HL-60/S4 (cell line): ENCODE results near the gene STARD10.

Experiments
- in situ Hi-C: fragments of 300-500 bp; cut with MboI; formaldehyde crosslinking; loops from 2 replicates; pipeline ENCODE4 v1.14.3; 2022; ENCODE audit warnings: low sequenced_read_pairs

Gene STARD10

DNA sequence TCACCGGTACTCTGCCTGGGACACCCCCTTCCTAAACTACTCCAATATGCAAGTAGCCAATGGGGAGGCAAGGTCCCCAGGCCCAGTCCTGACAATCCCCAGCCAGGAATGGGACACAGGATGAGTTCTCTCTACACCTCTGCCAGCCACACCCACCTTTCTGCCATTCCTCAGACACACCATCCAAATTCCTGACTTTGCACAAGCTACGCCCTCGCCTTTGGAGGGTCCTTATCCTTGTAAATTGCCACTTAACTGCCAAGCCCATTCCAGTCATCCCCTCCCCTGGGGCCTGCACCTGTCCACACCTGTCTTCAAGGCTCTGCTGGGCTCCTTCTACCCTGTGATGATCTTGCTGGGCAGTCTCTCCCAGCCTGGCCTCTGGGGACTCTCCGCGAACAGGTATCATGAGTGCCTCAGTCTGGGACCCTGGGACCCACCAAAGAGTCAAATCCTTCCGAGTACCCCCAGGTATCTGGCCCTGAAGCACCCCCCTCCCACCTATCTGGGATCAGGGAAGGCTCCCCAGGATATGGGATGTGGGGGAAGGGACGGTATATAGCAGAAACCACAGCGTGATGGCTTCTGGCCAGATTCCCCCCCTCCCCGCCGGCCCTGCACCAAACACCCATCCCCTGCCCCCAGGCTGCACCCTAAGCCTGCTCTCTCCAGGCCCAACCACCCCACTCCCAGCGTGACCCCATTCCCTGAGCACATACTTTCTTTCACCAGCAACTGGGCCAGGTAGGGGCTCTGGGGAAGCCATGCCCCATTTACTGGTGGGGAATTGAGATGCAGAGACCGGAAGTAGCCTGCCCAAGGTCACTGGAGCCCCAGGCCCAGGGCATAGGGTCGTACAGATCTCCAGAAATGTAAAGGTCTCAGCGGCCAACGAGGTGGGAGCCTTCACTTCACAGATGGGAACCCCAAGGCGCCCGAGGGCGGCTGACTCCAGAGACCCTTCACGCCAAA is 42.4 kb downstream of the STARD10 start:
- in situ Hi-C loops = no loop called here

DNA sequence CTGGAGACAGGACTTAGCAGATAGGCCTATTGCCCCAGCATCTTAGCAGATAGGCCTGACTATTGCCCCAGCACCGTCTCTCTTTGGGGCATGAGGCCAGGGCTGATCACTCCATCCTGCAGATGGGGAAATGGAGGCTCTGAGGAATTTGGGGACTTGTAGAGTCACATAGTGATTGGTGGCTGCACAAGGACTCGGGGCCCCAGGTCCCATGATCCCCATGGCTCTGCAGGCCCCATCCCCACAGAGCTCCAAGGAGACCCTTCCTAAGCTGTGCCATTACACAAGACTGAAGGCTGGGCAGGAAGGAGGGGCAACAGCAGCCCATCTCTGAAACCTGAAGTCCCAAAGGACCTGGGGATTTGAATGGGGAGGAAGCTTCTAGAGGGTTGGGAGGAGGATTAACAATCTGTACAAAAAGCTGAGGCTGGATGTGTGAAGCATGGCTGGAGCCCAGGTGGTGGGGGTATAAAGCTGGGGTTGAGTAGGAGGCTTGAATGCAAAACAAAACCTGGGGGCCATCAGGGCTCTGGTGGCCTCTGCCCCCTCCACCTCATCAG is 43.2 kb downstream of the STARD10 start:
- in situ Hi-C loops = no loop called here

DNA sequence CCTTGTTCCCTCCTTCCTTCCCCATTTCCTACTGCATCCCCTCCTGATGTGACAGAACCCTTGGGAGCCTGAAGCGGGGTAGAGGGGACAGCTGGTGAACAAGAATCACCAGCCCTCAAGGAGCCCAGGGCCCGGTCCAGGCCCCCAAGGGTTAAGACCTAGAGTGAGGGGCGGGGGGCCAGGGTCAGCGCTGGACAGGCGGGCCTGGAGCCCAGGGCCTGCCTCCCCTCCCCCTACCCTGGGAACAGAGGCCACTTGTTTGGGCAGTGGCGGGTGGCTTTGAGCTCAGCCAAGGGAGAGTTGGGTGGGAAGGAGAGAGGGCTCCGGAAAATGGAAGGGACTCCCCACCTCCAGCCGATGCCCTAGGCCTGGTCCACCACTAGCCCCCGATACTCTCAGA is 43.8 kb downstream of the STARD10 start:
- in situ Hi-C loops = no loop called here

DNA sequence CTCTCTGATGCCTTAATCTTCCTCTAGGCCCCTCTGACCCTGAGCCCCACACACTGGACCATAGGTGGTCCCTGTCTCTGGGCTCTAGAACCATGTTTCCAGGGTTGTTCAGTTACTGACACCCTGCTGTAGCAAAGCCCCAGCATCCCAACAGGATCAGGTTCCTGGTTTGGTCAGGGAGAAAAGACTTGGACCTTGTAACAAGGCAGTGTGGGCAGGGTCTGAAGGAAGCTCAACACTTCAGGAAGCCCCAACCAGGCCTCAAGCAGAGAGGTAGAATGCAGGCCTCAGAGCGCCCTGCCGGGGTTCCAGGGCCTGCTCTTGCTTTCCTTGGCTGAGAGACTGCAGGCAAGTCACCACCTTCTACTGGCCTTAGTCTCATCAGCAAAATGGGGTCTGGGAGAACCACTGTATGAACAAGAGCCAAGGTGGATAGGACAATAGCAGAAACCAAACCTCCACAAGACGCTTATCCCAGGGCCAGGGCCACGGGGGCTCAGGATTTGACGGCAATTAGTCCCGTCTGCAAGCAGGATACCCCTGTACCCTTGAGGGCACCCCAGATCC is 46.5 kb downstream of the STARD10 start:
- in situ Hi-C loops = no loop called here

DNA sequence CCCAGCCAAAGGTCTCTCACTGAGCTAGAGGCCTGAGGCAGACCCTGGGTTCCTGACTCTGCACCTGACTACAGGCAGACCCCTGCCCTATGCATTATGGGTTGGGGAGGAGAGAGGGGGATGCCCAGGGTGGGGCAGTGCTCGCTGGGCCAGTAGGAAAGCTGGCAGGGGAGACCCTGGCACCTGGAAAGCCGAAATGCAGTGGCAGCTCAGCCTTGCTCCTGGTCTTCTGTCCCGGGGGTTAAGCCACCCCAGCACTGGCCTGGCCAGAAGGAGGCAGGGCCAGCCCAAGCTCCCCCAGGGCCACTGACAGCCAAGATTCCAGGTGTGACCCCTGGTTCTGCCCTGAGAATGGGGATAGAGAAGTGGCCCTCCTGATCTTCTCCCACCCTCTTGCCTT is 47.0 kb downstream of the STARD10 start:
- in situ Hi-C loops = no loop called here

DNA sequence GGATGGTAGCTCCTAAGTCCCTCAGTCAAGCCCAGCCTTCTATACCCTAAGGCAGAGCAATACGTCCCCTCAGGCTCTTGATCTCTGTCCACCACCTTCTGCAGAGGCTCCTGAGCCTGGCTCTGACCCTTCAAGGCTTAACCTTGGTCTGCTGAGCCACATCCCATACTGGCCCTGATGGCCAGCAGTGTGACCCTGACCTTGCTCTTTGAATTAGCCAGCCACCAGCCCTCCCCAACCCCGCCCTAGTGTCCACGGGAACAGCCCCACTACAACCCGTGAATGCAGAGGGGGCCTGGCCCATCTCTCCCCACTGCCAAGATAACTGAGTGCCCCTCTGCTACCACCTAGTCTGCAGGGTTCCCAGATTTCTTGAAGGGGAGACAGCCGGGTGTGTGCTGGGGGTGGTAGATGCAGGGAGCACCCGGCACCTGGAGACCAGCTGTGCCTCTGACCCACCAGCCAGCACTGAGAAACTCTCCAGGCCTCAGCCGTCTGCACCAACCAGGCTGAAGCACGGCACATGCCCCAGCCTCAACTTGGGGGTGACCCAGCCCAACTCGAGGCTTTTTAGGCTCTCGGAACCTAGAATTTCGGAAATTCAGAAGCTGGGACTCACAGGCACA is 47.8 kb downstream of the STARD10 start:
- in situ Hi-C loops = no loop called here

DNA sequence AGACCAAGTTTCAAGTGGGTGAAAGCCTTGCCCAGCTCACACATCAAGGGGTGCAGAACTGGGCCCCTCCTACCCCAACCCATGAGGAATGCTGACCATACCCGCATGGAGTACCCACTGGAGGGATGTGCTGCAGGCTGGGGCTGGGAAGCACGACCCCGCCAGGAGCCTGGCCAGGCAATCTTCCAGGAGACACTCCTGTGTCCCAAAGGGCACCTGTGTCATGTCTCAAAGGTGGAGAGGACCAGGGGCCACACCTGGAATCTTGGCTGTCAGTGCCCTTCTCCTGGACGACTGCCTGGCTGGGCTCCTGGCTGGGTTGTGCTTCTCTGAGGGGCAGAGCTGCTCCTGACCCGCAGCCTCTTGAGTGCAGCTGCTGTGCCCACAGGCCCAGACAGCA is 48.3 kb downstream of the STARD10 start:
- in situ Hi-C loops = no loop called here

DNA sequence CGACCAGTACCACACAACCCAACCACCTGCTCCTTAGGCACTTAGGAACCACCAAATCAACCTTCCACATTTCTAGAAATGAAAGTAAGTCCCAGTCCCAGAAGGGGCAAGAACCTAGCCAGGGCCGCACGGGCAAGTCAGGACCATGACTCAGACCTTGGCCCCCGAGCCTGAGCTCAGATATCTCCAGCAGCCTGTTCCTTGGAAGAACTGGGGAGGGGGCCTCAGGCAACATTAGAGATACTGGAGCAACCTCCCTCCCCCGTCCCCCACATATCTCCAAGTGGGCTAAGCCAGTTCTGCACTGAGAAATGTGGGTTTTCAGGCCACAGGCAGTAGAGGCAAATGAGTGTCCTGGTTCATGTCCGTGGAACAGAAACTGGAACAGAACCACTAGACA is 49.4 kb downstream of the STARD10 start:
- in situ Hi-C loops = no loop called here

DNA sequence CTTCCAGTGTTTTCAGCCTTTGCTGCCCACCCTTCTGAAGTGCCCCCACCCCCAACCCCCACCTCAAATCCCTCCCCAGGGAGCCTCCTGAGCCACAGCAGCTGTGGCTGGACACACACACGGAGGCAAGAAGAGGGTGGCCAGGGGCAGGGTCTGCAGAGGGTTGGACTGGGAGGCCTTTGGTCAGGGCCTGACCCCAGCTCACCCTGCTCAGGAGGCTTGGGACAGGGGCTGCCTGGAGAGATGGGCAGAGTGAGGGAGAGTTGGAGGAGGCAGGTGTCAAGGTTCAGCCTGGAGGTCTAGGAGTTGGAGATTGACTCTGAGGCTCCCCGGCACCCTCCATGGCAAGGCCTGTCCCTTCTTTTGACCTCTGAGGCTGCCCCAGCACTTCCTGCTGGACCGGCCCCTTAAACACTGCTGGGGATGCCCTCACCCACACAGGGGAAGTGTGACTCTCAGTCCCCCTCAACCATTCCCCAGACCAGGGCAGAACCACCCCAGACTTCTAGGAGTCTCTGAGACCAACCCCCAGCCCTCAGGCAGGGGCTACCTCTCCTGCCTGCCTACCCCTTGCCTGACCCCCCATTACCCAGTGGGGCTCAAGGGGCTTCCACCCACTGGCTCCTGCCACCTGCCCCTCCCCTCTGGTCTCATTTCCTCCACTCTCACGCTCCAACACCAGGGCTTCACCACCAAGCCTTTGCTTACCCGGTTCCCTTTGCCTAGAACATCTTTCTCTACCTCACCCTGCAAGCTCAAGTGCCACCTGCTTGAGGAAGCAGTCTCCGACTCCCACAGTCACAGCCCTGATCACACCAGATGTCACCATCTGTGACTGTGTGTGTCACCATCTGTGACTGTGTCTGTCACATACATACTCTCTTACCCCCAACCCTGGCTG is 50.3 kb downstream of the STARD10 start:
- in situ Hi-C loops = no loop called here

DNA sequence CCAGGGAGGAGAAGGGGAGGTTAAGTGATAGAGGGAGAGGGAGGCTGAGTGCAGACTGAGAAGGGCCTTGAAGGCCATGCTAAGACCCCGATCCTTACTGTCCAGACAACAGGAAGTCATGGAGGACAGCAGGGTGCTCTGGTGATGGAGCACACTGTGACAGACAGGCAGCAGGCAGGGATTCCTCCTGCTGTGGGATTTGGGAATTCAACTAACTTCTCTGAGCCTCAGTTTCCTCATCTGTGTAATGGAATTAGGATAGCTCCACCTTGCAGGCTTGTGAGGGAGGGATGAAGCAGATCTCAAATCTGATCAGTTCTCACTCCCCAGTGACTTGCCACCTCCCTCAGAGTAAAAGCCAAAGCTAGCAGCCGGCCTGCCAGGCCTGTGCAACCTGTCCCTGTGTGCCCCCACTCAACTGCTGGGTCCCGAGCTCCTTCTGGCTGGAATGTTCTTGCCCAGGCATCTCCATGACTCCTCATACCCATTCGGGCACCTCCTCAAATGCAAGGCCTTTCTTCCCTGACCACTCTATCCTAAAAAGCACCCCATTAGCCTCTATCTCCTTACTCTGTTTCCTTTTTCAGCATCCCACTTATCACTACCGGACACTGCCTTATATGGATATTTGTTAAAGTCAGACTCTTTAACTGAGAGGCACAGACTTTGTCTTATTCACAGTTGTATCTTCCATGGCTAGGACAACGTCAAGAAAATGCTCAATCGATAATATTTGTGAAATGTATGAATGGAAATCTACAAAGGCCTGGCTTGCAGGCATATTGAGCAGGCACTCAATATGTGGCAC is 51.1 kb downstream of the STARD10 start:
- in situ Hi-C loops = no loop called here

DNA sequence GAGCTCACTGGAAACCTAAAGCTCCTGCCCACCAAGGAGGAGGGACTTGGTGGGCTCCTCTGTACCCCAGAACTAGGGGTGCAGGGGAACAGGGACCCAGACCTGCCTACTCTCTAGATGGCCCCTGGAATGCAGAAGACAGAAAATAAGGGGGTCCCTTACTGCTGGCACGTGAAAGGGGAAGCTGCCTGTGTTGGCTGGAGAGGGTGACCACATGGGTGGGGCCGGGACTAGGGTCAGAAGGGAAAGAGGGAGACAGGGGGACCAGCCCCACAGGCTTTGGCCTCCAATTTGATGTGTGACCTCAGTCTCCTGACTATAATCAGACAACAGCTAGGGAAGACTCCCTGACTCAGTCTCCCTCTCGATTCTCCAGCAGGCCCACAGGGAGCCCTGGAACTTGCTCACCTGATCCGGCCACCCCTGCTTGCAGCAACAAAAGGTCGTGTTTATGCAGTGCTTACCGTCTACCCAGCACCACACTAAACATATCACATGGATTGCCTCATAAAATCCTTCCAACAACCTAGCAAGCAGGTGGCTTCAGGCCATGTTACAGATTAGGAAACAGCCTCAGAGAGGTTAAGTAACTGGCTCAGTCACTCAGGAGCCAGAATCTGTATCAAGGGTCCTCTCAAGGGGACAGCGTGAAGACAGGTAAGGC is 51.9 kb downstream of the STARD10 start:
- in situ Hi-C loops = no loop called here

DNA sequence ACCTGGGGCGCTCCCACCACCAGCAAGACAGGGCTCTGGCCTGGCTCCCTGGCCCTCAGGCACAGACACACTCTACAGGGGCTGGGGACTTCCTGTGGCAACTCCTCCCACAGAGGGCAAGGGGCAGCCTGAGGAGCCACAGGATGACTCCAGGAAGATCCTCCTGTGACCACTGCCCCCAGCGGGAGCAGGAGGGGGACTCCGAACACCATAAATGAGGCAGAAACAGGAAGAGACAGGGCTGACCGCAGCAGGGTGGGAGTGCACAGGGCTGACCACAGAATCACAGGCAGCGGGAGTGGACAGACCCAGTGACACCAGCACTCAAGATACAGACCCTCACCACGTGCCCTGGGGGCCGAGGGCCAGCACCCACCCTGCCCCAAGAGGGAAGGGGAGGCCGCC is 52.4 kb downstream of the STARD10 start:
- in situ Hi-C loops = no loop called here

DNA sequence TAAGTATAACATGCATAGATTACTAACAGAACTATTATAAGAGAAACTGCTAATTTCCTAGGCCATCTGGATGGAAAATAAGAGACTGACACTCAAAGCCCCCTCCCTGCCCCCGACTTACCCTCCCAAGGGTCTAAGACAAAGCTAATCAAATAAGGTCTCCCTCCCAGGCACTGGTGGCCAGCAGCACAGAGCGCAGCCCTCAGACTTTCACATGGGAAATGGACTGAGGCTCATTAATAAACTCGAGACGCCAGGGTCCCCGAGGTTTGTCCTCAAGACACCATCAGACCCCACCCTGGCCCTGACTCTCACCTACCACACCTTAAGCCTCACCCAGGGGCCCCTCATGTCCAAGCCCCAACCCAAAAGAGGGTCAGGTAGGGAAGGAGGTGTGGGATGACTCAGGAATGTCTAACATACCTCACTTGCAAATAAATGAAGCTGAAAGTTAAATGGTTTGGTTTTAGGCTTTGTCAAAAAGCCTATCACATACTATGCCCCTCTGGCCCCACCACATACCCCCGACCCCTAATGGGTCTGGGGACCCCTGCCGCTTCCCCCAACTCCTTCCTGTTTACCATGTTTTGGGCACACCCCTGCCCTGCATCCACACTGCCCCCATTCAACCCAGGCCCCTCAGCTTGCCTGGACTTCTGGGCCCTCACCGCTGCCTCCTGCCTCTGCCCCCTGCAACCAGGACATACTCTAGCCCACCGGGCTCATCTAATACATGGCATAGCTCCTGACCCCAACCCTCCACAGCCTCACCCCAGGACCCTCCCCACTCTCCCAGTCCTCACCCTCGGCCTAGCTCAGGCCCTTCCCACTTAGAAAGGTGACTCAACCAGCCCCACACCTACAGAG is 53.1 kb downstream of the STARD10 start:
- in situ Hi-C loops = no loop called here

DNA sequence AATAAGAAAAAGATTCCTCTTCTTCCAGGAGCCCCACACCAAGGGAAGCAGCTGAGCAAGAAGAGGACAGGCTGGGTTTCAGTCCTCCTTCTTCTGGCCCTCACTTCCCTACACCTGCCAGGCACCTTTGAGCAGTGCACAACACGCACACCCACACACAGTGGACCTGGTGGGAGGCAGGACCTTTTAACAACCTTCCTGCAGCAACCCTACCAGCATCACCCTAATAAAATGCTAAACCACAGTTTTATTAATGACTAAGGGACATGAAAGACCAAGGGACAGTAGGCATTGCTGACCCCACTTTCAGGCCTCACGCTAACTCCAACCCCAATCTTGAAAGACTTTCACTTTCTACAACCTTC is 53.8 kb downstream of the STARD10 start:
- in situ Hi-C loops = no loop called here

DNA sequence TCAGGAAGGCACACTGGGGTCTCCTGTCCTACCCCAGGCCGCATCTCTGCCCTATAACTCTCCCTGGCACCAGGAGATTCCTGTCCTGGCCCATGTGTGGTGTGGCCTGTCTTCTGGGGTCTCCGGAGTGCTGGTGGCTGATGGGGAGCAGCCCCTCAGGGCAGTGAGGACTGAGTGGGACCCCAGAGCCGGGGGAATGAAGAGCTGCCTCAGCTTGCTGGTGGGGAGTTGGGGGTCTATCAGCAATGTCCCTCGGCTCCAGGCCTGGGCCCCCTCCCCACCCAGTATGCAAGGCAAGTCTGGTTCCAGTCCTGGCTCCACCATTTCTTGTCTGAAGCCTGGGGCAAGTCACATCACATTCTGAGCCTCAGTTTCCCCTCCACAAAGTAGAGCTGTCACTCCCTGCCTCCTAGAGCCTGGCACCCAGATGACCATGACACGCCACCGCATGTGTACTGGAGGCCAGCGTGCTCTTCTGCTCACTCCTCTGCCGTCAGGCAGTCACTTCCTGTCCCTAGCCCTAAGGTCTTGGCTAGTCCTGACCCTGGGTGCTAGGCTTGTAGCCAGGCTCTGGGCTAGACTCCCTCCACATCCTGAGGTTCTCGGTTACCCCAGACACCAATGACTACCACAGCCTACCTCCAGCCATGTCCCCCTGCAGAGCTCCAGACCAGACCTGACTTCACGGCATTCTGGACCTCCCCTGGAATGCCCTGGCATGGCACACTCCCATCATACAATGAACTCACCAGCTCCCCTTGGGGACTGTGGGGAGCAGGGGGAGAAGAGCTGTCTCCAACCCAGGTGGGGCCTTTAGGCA is 54.4 kb downstream of the STARD10 start:
- in situ Hi-C loops = no loop called here

DNA sequence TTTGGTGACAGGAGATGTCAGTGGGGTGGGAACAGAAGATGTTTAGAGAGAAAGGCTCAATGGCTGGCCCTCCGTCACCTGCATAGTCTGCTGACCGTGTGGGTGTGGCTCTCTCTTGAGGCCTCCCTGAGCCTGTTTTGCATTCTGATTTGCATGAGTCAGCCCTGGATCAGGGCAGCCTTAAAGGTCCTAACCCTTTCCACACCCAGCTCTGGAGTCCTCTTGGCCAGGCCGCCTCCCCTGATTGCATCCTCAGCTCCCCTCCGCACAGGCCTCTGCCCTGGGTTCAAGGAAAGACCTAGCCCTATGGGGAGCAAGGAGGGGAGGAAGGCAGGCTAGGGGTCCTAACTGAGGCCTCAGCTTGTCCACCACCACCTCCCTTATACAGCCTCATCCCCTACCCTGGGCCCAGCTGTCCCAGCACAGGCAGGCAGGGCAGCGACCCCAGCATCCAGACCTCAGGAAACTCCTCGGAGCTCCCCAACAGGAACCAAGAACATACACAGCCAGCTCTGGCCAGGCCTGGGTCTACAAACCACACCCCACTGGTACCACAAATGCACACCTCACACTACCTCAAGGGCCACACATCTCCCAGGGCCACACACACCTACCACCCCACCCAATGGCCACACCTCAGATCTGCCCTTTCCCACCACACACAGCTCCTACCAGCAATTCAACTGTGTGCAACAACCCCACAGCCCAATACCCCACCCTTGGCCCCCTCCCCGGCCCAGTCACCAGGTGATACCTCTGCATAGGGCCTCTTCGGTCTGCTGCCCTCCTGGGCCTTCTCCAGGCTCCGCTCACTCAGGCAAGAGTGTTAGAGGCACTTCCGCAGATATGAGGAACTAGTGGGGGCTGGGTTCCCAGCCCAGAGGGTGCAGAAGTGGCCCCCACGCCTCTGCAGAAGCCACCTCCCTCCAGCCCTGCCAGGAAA is 55.4 kb downstream of the STARD10 start:
- in situ Hi-C loops = no loop called here
